ENCODE measurements around the gene KRT14. TPM values are rescaled to one million over a fixed set of nuclear protein-coding genes. Genes with fewer than 3 reads are reported as not detected.
"Not testable (repeated sequence)": the region's sequence is repeated elsewhere in the genome, so short reads cannot be mapped to it uniquely, and the experiment has no call there.

The KRT14 gene
- total RNA-seq, 4 donors from 2014 or later, result 2.9 TPM; not detected in 3

DNA sequence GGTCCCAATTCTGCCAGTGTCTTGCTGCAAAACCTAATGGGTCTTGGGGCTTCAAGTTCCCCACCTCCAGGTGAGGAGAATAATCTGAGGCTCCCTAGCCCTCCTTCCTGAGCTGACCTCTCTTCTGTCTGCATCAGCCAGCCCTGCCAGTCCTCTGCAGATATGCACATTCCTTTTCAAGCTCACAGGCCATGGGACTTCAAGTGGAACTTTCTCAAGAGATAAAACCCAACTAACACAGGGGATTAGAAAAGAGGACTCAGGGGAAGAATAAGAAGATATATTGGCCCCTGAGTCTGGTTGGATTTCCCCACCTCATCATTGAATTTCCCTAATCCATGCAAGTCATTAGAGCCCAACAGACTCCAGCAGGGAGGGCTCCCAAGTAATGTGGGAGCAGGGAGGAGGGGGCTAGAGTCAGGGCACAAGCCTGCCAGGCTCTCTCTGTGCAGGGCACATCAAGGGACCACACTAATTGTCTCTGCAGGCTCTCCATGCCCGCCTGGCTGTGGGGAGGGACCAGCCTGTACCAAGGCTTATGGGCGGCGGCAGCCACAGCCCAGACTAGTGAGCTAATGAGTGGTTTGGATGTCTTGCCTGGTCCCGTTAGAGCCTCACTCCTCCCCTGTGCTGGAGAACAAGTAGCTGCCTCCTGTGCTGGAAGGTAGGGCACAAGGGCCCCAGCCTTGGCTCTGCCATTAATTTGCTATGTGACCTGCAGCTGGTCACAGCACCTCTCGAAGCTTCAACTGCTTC, 1.2 kb downstream of the KRT14 start:
- WGBS, result 77% methylated on average over 5 of the region's 5 CpGs
- Histone ChIP-seq H3K27me3 (peaks cover 0 to 22% (median 0%) of the 10 kb centered on the region in 4 donors), H3K4me1 (no peaks in the 10 kb centered on the region), H3K36me3 (no peaks in the 10 kb centered on the region), H3K27ac (replicated peaks in 1 of 4) (no peak overlapping the region), H3K4me3 (no peak overlapping the region), H3K9me3 (no peaks in the 10 kb centered on the region)
- no peak for TF ChIP-seq POLR2A (IDR thresholded peaks at IDR 0.05; ENCODE audit: low read depth)
- no peak for TF ChIP-seq EP300 (IDR thresholded peaks at IDR 0.05)
- TF ChIP-seq, protein P1, sequence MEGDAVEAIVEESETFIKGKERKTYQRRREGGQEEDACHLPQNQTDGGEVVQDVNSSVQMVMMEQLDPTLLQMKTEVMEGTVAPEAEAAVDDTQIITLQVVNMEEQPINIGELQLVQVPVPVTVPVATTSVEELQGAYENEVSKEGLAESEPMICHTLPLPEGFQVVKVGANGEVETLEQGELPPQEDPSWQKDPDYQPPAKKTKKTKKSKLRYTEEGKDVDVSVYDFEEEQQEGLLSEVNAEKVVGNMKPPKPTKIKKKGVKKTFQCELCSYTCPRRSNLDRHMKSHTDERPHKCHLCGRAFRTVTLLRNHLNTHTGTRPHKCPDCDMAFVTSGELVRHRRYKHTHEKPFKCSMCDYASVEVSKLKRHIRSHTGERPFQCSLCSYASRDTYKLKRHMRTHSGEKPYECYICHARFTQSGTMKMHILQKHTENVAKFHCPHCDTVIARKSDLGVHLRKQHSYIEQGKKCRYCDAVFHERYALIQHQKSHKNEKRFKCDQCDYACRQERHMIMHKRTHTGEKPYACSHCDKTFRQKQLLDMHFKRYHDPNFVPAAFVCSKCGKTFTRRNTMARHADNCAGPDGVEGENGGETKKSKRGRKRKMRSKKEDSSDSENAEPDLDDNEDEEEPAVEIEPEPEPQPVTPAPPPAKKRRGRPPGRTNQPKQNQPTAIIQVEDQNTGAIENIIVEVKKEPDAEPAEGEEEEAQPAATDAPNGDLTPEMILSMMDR (IDR thresholded peaks at IDR 0.05), result no peak
- TF ChIP-seq POLR2AphosphoS5 (IDR thresholded peaks at IDR 0.05), result no peak
- intact Hi-C loops (cut with DNase I), result no loop called here
- DNase-seq (ENCODE audit: extremely low spot score), result no peak

DNA sequence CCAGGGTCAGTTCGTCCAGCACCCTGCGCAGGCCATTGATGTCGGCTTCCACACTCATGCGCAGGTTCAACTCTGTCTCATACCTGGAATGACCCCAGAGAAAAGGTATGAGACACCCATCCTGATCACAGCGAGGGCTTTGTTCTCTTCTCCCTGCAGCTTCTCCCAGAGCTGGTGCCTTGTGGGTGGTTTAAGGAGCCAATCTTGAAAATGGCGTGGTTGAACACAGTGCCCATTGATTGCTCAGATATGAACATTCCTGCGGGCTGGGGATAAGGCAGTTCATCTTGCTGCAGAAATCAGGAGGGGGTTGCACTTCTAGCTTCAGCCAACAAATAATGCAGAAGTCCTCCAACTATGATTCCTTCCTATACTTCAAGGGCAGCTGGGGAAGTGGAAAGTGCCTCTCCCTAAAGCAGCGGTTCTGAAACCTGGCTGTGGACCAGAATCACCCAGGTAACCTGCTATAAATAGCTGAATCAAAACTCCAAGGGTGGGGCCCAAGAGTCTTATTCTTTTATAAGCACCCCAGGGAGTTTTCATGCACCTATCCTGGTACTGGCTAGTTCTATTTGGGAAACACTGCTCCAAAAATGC, 2.3 kb downstream of the KRT14 start:
- H3K27me3 ChIP-seq, result peaks cover 0 to 19% (median 0%) of the 10 kb centered on the region in 4 donors
- H3K27ac ChIP-seq (replicated peaks in 1 of 4); H3K9me3 ChIP-seq; DNase-seq (ENCODE audit: extremely low spot score); H3K4me3 ChIP-seq; intact Hi-C loops (cut with DNase I); H3K36me3 ChIP-seq; H3K4me1 ChIP-seq: not testable (repeated sequence)
- 84% methylated on average over 7 of the region's 8 CpGs for WGBS

DNA sequence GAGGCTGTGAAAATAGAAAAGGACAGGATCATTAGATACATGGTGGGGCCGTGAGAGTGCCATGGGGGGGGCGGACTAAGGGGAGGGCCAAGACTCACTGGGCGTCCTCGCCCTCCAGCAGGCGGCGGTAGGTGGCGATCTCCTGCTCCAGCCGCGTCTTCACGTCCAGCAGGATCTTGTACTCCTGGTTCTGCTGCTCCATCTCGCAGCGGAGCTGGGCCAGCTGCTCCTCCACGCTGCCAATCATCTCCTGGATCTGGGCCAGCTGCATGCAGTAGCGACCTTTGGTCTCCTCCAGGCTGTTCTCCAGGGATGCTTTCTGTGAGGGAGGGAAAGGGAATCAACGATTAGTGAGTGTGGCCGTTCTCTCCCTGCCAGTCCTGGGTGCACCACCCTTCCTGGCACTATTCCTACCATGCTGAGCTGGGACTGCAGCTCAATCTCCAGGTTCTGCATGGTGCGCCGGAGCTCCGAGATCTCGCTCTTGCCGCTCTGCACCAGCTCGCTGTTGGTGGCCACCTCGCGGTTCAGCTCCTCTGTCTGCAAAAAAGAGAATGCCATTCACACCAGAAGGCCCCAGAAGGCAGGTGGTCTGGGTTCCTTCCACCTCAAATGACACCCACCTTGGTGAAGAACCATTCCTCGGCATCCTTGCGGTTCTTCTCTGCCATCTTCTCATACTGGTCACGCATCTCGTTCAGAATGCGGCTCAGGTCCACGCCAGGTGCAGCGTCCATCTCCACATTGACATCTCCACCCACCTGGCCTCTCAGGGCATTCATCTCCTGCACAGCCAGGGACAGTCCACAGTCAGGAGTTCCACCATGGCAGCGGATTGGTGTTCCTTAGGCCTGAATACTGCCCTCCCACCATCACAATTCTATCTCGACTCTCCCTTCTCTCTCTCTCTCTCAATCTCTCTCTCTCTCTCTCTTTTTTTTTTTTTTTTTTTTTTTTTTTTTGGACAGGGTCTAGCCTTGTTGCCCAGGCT, 3.3 kb downstream of the KRT14 start:
- peaks cover 0 to 24% (median 0%) of the 10 kb centered on the region in 4 donors for H3K27me3 ChIP-seq
- no peaks in the 10 kb centered on the region for H3K36me3 ChIP-seq
- WGBS, result 84% methylated on average over 32 of the region's 33 CpGs
- no peak for DNase-seq (ENCODE audit: extremely low spot score)
- intact Hi-C loops (cut with DNase I), result no loop called here
- TF ChIP-seq POLR2A (IDR thresholded peaks at IDR 0.05; ENCODE audit: low read depth) (no peak), POLR2AphosphoS5 (IDR thresholded peaks at IDR 0.05) (no peak), EP300 (IDR thresholded peaks at IDR 0.05) (no peak)
- TF ChIP-seq, protein P1 (IDR thresholded peaks at IDR 0.05), result no peak
- H3K4me1 ChIP-seq, result no peaks in the 10 kb centered on the region
- no peak overlapping the region for H3K4me3 ChIP-seq
- H3K27ac ChIP-seq (replicated peaks in 1 of 4), result no peak overlapping the region
- no peaks in the 10 kb centered on the region for H3K9me3 ChIP-seq

DNA sequence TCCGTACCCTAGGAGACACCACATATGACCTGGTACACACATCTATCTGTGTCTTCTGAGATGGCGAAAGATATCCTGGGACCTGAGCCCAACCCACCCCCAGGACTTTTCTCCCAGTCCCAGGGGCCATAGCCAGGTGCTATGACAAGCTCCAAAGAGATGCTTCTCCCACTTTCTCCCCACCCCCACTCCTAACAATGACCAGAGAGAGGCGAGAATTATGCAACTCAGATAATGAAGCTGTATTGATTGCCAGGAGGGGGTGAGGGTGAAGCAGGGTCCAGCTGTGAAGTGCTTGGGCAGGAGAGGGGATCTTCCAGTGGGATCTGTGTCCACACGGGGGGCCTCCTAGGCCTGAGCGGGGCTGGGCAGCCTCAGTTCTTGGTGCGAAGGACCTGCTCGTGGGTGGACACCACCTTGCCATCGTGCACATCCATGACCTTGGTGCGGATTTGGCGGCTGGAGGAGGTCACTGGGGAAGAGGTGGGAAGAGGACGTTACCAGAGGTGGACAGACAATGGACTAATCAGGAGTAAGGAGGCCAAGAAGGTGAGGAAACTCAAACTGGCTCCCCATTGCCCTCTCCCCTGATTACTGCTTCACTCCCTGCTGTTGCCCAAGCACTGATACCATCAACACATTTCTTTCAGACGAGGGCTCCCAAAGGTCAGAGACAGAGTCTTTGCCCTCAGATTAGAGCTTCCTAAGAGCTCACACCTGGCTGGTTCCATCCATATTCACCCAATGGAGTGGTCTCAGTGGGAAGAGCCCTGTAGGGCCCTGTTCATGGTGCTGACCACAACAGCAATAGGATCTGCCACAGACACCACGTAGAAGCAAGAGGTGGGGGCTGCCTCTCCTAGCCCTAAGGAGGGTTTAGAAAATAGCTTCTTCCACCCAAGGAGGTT, 4.4 kb downstream of the KRT14 start:
- H3K9me3 ChIP-seq; H3K4me1 ChIP-seq; intact Hi-C loops (cut with DNase I); DNase-seq (ENCODE audit: extremely low spot score); H3K36me3 ChIP-seq; H3K27ac ChIP-seq (replicated peaks in 1 of 4); H3K4me3 ChIP-seq: not testable (repeated sequence)
- 84% methylated on average over 11 of the region's 13 CpGs for WGBS
- H3K27me3 ChIP-seq, result peaks cover 0 to 32% (median 0%) of the 10 kb centered on the region in 4 donors

DNA sequence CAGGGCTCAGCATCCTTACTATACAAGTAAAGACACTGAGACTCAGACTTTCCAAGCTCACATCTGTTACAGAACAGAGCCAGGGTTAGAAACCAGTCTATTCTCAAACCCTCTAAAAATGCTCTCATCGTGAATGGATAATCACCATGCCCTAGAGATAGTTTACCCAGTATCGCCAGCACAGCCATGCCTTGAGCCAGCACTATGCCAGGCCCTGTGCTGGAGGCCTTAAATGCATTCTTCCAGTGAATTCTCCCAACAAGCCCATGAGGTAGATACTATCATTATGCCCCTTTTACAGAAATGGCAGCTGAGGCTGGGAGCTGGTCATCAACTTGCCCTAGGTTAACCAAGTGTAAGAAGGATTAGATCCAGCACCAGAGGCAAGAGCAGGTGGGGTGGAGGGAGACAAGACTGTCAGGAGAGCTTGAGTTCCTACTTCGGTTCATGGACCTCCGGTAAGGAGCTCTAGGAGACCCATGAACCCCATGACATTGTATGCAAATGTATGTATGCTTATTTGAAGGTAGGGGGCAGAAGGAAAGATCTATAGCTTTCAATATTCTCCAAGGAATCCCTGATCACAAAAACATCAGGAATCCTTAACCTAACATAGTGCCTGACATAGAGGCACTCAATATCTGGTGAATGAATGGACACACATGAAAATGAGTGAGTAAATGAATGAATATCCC, 5.2 kb downstream of the KRT14 start:
- no peaks in the 10 kb centered on the region for H3K9me3 ChIP-seq
- DNase-seq (ENCODE audit: extremely low spot score), result no peak
- intact Hi-C loops (cut with DNase I), result no loop called here
- no peak overlapping the region for H3K4me3 ChIP-seq
- 86% methylated on average over 4 of the region's 4 CpGs for WGBS
- peaks cover 0 to 40% (median 0%) of the 10 kb centered on the region in 4 donors for H3K27me3 ChIP-seq
- no peaks in the 10 kb centered on the region for H3K36me3 ChIP-seq
- no peak overlapping the region for H3K27ac ChIP-seq (replicated peaks in 1 of 4)
- TF ChIP-seq, protein P1 (IDR thresholded peaks at IDR 0.05), result no peak
- no peaks in the 10 kb centered on the region for H3K4me1 ChIP-seq
